SK-N-SH (cell line): ENCODE data around the gene ADAMTS2.

ENCODE experiments used
- EP300 ChIP-seq, 2 experiments: IDR thresholded peaks; 2 replicates each; pipeline versions ENCODE4 v1.4.0 to v1.6.1; 2012; ENCODE audit warnings: borderline replicate concordance in 1 of 2, low read depth in 1 of 2, low read length in 1 of 2
- PBX3 ChIP-seq: IDR thresholded peaks from 2 replicates; pipeline ENCODE4; 2012
- POLR2AphosphoS5 ChIP-seq: IDR thresholded peaks from 2 replicates; pipeline ENCODE4 v1.6.1; 2012; ENCODE audit warnings: low read depth, low read length
- TEAD4 ChIP-seq: IDR thresholded peaks from 2 replicates; pipeline ENCODE4 v1.4.0; 2012; ENCODE audit warnings: mild to moderate bottlenecking, borderline replicate concordance; ENCODE audit not compliant: insufficient read depth
- USF2 ChIP-seq: fragments of 150-350 bp; IDR thresholded peaks from 2 replicates; pipeline ENCODE4 v1.6.1; 2017; ENCODE audit warnings: antibody characterized with exemption, low read length, low read depth, borderline replicate concordance
- TF ChIP-seq, protein P1 (sequence below): fragments of 200-600 bp; sonication (generic); IDR thresholded peaks from 2 replicates; pipeline ENCODE4 v1.6.1; 2017; ENCODE audit warnings: antibody characterized with exemption, mild to moderate bottlenecking, moderate library complexity

GRCh38 chr5:179287631-179288030 lies 57.6 kb downstream of the ADAMTS2 start:
- TF ChIP-seq TEAD4 (no peak), USF2 (no peak), EP300 (IDR thresholded peaks at IDR 0.05; ENCODE audit: borderline replicate concordance in 1 of 2, low read depth in 1 of 2, low read length in 1 of 2) (no peak), POLR2AphosphoS5 (no peak), PBX3 (no peak)
- TF ChIP-seq, protein P1, sequence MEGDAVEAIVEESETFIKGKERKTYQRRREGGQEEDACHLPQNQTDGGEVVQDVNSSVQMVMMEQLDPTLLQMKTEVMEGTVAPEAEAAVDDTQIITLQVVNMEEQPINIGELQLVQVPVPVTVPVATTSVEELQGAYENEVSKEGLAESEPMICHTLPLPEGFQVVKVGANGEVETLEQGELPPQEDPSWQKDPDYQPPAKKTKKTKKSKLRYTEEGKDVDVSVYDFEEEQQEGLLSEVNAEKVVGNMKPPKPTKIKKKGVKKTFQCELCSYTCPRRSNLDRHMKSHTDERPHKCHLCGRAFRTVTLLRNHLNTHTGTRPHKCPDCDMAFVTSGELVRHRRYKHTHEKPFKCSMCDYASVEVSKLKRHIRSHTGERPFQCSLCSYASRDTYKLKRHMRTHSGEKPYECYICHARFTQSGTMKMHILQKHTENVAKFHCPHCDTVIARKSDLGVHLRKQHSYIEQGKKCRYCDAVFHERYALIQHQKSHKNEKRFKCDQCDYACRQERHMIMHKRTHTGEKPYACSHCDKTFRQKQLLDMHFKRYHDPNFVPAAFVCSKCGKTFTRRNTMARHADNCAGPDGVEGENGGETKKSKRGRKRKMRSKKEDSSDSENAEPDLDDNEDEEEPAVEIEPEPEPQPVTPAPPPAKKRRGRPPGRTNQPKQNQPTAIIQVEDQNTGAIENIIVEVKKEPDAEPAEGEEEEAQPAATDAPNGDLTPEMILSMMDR = no peak
